GM19025 (cell line): ENCODE measurements around the gene SNU13.
A peak's percentile ranks its signal among the peaks of the same experiment; 100 is the strongest.
"Not testable (repeated sequence)": the region's sequence is repeated elsewhere in the genome, so short reads cannot be mapped to it uniquely, and the experiment has no call there.

Experiments
- ATAC-seq: cut with Tn5 transposase; IDR thresholded peaks from one replicate; pipeline ENCODE4 v1.9.1; 2021; ENCODE audit warnings: mild to moderate bottlenecking, low read depth, moderate library complexity; ENCODE audit not compliant: unreplicated experiment

Gene SNU13

GRCh38 chr22:41688365-41689211 is at the start of gene SNU13:
Gene SNU13, minus strand, starts transcription at chr22:41688867. Its CDS starts 71 bp downstream, at chr22:41688796.
- peak; percentile 83 for ATAC-seq

DNA sequence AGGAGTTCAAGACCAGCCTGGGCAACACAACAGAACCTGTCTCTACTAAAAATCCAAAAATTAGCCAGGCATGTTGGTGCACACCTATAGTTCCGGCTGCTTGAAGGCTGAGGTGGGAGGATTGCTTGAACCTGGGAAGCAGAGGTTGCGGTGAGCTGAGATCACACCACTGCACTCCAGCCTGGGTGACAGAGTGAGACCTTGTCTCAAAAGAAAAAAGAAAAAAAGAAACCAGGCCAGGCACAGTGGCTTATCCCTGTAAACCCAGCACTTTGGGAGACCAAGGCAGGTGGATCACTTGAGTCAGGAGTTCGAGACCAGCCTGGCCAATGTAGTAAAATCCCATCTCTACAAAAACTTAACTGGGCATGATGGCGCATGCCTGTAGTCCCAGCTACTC is 44.6 kb upstream of the SNU13 start:
- ATAC-seq, result not testable (repeated sequence)

DNA sequence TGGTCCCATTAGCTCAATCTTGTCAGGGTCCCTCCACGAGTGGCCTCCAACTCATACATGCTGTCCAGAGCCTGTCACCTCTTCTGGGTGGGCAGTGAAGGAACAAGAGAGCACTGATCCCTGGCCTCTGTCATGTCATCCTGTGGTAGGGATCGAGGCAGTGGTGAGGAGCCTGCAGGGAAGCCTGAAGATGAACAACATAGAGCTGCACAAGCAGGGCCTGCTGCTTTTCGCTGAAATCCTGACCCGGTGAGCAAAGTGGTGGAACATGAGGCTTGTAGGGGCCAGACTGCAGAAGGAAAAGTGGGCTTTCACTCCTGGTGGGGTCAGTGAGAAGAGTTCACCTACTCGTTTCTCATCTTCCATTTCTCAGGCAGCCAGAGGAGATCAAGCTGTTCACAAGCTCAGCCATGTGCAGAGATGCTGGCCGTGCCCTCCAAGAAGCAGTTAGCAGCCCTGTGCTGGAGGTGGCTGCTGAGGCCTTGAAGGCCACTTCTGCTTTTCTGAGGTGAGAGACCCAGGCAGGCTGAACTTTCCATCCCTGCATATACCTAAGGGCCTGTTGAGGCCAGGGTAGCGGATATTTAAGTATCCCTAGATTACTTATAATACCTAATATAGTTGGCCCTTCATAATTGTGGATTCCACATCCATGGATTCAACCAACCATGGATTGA is 43.6 kb upstream of the SNU13 start:
- no peak for ATAC-seq

- ATAC-seq, result no peak
These were observed 42.9 kb upstream of the SNU13 start for GRCh38 chr22:41731609-41732008.

DNA sequence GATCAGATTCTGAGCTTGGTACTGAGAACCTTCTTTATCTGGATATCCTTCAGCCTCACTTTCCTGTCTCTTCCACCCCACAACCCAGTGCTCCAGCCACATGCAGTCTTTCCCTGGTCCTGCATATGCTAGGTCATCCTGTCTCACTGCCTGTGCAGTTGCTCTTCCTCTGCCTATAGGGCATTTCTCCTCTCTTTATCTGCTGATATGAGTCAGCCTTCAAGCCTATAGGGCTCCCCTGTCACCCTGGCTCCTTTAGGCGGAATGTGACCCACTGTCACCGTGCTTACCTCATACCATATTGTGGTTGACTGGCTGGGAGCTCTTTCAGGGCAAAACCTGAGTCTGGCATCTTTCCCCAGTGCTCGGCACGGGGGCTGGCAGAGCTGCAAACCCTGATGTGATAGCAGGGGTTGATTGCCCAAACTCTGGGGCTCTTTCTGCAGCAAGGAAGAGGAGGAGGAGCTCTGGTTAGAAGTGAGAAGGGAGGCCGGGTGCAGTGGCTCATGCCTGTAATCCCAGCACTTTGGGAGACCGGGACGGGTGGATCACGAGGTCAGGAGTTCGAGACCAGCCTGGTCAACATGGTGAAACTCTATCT is 36.9 kb upstream of the SNU13 start:
- no peak for ATAC-seq

GRCh38 chr22:41722496-41722895 is 33.8 kb upstream of the SNU13 start:
- no peak for ATAC-seq

DNA sequence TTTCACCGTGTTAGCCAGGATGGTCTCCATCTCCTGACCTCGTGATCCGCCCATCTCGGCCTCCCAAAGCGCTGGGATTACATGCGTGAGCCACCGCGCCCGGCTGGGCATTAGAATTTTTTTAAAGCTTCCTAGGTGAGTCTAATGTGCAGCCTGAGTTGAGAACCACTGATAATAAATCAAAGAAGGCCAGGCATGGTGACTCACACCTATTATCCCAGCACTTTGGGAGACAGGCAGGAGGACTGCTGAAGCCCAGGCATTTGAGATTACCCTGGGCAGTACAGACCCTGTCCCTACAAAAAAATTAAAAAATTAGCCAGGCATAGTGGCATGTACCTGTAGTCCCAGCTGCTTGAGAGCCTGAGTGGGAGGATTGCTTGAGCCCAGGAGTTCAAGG is 24.3 kb upstream of the SNU13 start:
- ATAC-seq, result no peak

GRCh38 chr22:41709341-41709740 is 20.7 kb upstream of the SNU13 start:
- no peak for ATAC-seq

GRCh38 chr22:41702763-41703162 is 14.1 kb upstream of the SNU13 start:
- ATAC-seq, result no peak

GRCh38 chr22:41700108-41700364 is 11.4 kb upstream of the SNU13 start:
- no peak for ATAC-seq

DNA sequence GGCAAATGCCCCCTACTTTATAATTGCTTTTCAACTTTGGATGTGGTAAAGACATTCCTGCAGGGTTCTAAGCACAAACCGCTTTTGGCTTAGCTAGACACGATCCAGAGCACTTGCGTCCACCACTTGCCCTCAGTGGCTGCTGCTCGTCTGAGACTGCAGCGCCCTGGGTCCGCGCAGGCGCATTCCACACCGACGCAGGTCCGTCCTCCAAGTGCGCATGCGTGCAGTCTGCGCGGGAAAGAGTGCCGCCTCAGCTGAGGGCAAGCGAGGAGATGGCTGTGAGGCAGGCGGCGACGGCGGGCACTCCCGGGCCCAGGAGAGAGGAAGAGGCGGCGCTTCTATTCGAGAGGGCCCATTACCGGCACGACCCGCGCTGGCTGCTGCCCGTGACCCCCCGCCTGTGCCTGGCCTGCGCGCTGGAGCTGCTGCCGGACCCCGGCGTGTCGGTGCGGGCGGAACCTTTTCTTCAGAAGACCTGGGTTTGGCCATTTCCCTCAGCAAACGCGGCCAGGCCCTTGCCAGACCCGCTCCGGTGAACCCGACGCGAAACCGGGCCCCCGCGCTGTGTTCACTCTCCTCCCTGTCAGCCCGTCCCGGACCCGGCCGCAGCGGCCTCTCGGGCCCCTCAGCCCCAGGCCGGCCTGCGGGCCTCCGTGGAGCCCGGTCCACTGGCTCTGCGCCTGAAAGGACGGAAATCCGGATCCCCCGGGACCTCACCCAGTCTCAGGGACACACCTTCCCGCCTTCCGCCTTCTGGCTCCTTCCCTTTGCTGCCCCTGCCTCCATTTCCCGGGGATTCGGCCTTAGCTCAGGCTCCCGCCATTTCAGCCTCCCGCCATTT is 10.8 kb upstream of the SNU13 start, which contains the start of gene MEI1:
Gene MEI1 (plus strand): TSS at position 240 of the 844 bp plus-strand sequence. CDS start 36 bp downstream, at position 276.
- no peak for ATAC-seq

DNA sequence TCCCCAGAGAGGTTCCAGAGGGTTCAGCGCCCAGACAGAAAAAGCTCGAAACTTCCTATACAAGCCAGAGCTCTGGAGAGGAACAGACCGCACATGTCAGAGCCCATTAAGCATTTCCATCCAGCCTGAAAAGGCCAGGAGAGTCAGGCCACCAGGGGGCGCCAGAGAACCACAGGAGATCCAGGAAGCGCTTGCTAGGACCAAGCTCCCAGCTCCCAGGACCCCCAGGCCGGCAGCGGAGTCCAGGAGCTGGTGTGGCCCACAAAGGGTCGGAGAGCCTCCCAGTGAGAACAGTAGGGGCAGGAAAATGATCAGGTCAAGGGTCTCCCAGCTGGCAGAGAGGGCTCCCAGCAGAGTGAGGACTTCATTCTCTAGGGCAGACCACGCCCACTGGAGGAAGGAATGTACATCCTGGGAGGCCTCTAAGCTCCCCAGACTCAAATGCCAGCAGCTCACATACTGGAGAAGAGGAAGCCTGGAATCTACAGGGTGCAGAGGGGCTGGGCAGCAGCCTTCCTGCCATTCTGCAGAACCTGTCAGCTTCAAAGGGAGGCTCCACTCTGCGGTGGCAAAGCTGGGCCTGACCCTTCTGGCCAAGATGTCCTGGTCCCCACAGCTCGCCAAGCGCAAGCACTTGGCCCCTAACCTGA is 8.6 kb upstream of the SNU13 start:
- no peak for ATAC-seq

- ATAC-seq, result no peak
These were observed 8.0 kb upstream of the SNU13 start for GRCh38 chr22:41696703-41697102.

GRCh38 chr22:41695211-41695610 is 6.5 kb upstream of the SNU13 start:
- ATAC-seq, result no peak

DNA sequence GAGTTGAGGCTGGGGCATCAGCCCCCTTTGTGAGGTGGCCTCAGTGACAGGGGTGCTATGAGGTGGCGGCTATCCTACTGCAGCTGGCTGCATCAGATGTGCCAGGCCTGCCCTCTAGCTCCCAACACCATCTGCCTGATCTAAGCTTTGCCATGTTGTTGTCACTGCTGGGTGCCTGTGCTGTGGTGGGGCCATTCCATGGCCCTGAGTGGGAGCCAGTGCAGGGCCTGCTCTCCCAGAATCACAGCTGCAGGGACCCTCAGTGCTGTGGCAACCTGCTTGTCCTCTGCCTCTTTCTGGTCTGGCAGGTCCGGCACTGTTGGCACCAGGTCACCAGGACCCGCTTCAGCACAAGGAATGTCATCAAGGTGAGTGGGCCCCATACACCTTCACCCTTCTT is 1.8 kb upstream of the SNU13 start:
- ATAC-seq, result no peak

- no peak for ATAC-seq
These were observed 734 bp downstream of the SNU13 start for GRCh38 chr22:41687901-41688364.

- ATAC-seq, result not testable (repeated sequence)
These were observed 1.8 kb downstream of the SNU13 start for GRCh38 chr22:41686890-41687289.

GRCh38 chr22:41684194-41684593 is 4.5 kb downstream of the SNU13 start:
- ATAC-seq, result no peak

DNA sequence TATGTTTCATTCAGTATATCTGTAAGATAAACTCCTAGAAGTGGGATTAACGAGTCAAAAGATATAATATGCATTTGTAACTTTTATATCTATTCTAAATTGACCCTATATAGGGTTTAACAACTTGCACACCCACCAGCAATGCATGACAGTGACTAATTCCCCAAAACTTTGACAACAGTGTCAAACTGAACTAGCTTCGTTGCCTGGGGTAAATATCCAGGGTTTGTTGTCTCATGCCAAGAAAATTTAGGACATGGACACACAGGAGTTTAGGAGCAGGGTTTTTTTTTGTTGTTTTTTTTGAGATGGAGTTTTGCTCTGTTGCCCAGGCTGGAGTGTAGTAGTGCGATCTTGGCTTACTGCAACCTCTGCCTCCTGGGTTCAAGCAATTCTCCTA is 5.1 kb downstream of the SNU13 start:
- ATAC-seq, result no peak

DNA sequence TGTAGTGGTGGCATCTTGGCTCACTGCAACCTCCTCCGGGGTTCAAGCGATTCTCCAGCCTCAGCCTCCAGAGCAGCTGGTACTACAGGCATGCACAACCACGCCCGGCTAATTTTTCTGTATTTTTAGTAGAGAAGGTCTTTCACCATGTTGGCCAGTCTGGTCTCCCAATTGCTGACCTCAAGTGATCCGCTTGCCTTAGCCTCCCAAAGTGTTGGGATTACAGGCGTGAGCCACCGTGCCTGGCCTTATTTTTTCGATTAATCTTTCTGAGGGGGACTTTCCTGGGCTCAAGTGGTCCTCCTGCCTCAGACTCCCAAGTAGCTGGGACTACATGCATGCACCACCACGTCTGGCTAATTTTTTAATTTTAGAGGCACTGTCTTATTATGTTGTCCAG is 5.6 kb downstream of the SNU13 start:
- no peak for ATAC-seq
